K562 (cell line): ENCODE results near the gene NRXN2. TPM values are rescaled to one million over a fixed set of nuclear protein-coding genes. Genes with fewer than 3 reads are reported as not detected.
A peak's percentile ranks its signal among the peaks of the same experiment; 100 is the strongest.

Source experiments
- CBFA2T3 ChIP-seq: fragments of 450-650 bp; IDR thresholded peaks from 2 replicates; pipeline ENCODE4 v1.6.1; 2017
- CCNT2 ChIP-seq: IDR thresholded peaks from 2 replicates; pipeline ENCODE4 v1.6.1; 2011; ENCODE audit warnings: borderline replicate concordance, low read depth, mild to moderate bottlenecking, moderate library complexity, mixed read lengths, low read length; ENCODE audit not compliant: insufficient read length; ENCODE audit errors: extremely low read depth
- CREB3L1 ChIP-seq: fragments of 450-650 bp; IDR thresholded peaks from 2 replicates; pipeline ENCODE4 v1.6.1; 2014; ENCODE audit warnings: low read depth, mild to moderate bottlenecking, moderate library complexity, borderline replicate concordance
- CREB5 ChIP-seq: fragments of 250-450 bp; sonication (Bioruptor Pico); IDR thresholded peaks from 2 replicates; pipeline ENCODE4 v1.5.0; 2020; ENCODE audit warnings: mild to moderate bottlenecking
- FOXJ2 ChIP-seq: fragments of 200-800 bp; sonication (Bioruptor generic); IDR thresholded peaks from 2 replicates; pipeline ENCODE4 v1.6.1; 2016; ENCODE audit warnings: missing genetic modification characterization, missing compliant biosample characterization
- KLF1 ChIP-seq: fragments of 450-650 bp; IDR thresholded peaks from 2 replicates; pipeline ENCODE4 v1.6.1; 2016; ENCODE audit warnings: missing genetic modification characterization, missing compliant biosample characterization
- PML ChIP-seq: IDR thresholded peaks from 2 replicates; pipeline ENCODE4 v1.6.1; 2012; ENCODE audit warnings: low read length, inconsistent platforms
- PRPF4 ChIP-seq: fragments of 200-400 bp; formaldehyde crosslinking; IDR thresholded peaks from one replicate; pipeline ENCODE4 v1.6.1; 2017; ENCODE audit warnings: low read length, low read depth, mild to moderate bottlenecking; ENCODE audit not compliant: insufficient read depth, poor library complexity, severe bottlenecking
- RFX1 ChIP-seq: fragments of 450-650 bp; IDR thresholded peaks from 2 replicates; pipeline ENCODE4 v1.6.1; 2016; ENCODE audit warnings: mild to moderate bottlenecking, moderate library complexity
- SMC3 ChIP-seq: conservative IDR thresholded peaks from 2 replicates; pipeline ENCODE4 v1.6.1; 2011; ENCODE audit warnings: low read depth, low read length, improper control_type of control experiment; ENCODE audit not compliant: insufficient read depth
- ZNF263 ChIP-seq: sonication (generic); formaldehyde crosslinking; IDR thresholded peaks from 2 replicates; pipeline ENCODE4 v1.8.0; 2022; ENCODE audit warnings: mild to moderate bottlenecking, missing genetic modification reagents, borderline replicate concordance
- ZNF639 ChIP-seq, 2 experiments: fragments of 200-800 bp in 1 of 2; sonication (Bioruptor generic) in 1 of 2; sonication (generic) in 1 of 2; formaldehyde crosslinking in 1 of 2; IDR thresholded peaks in 1 of 2; conservative IDR thresholded peaks in 1 of 2; 2 replicates each; pipeline versions ENCODE4 v1.5.0 to v1.6.1; 2016 to 2020; ENCODE audit warnings: missing compliant biosample characterization in 1 of 2, missing genetic modification characterization in 1 of 2, missing genetic modification reagents in 1 of 2
- ZNF77 ChIP-seq: fragments of 250-450 bp; sonication (Bioruptor Pico); IDR thresholded peaks from 2 replicates; pipeline ENCODE4 v1.5.0; 2020
- polyA plus RNA-seq, 8 experiments: library from polyadenylated mRNA; depleted of rRNA in 4 of 8; stranded (reverse) in 5 of 8; unstranded in 3 of 8; fragments of >200 nt; fragmentation: Nextera tagmentation in 2 of 8; fragmentation: Illumina TruSeq in 1 of 8; extraction: Ambion mirVana in 2 of 8; extraction: Trizol in 1 of 8; gene quantifications; 2 replicates each; pipeline versions ENCODE4 v1.2.1 to v1.2.3, GENCODE V29; 2011 to 2014; ENCODE audit warnings: inconsistent platforms in 1 of 8, missing spikeins in 1 of 8
- total RNA-seq, 7 experiments: library from RNA; depleted of rRNA in 6 of 7; stranded (reverse); fragments of >200 nt in 6 of 7; fragmentation: Illumina TruSeq in 2 of 7; extraction: Trizol in 2 of 7; gene quantifications; 2 replicates each; pipeline versions ENCODE4 v1.2.1 to v1.2.3, GENCODE V29; 2011 to 2021; ENCODE audit warnings: low replicate concordance in 1 of 7
- TF ChIP-seq, protein P1 (sequence below): fragments of 200-800 bp; sonication (Bioruptor generic); IDR thresholded peaks from 2 replicates; pipeline ENCODE4 v1.6.1; 2016; ENCODE audit warnings: missing genetic modification characterization, missing compliant biosample characterization
- TF ChIP-seq, protein P2 (sequence below): fragments of 250-450 bp; sonication (Bioruptor Pico); IDR thresholded peaks from 2 replicates; pipeline ENCODE4 v1.6.1; 2021; ENCODE audit warnings: mild to moderate bottlenecking

The NRXN2 gene
- total and polyA plus RNA-seq, 9 of the 15 experiments (the other 6 are each of a cell fraction or from before 2014, with no cell fraction given): 0.07 to 0.47 (median 0.15) TPM; not detected in 4

DNA sequence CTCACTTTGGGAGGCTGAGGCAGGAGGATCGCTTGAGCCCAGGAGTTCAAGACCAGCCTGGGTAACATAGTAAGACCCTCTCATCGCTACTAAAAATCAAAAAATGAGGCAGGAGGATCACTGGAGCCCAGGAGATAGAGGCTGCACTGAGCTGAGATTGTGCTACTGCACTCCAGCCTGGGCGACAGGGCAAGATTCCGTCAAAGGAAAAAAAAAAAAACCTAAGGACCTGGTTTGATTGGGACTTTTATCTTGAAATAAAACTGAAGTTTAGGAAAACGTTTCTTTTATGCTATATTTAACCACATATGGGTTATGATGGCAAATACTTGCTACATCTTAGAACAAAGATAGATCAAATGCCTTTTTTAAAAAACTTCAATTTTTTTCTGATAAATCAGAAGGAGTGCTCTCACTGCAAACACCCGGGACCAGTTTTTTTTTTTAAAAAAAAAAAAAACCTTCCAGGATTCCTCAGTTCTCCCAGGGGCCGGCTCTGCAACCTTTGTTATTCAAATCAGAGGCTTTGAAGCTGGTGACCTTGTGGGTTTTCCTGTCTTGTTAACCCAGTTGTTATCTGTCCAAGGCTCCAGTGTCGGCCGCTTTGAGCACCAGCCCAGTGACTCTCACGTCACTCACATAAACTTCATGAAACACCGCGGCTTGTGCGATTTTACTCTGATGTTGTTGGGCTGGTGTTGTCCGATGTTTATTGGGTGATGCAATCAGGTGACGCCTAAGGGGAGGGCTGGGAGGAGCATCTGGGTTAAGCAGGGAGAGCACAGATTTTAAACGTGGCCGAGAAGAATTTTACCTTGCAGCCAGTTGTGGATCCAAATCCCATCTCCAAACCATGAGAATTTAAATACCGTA is 156.7 kb downstream of the NRXN2 start (continued):
- TF ChIP-seq, protein P1, sequence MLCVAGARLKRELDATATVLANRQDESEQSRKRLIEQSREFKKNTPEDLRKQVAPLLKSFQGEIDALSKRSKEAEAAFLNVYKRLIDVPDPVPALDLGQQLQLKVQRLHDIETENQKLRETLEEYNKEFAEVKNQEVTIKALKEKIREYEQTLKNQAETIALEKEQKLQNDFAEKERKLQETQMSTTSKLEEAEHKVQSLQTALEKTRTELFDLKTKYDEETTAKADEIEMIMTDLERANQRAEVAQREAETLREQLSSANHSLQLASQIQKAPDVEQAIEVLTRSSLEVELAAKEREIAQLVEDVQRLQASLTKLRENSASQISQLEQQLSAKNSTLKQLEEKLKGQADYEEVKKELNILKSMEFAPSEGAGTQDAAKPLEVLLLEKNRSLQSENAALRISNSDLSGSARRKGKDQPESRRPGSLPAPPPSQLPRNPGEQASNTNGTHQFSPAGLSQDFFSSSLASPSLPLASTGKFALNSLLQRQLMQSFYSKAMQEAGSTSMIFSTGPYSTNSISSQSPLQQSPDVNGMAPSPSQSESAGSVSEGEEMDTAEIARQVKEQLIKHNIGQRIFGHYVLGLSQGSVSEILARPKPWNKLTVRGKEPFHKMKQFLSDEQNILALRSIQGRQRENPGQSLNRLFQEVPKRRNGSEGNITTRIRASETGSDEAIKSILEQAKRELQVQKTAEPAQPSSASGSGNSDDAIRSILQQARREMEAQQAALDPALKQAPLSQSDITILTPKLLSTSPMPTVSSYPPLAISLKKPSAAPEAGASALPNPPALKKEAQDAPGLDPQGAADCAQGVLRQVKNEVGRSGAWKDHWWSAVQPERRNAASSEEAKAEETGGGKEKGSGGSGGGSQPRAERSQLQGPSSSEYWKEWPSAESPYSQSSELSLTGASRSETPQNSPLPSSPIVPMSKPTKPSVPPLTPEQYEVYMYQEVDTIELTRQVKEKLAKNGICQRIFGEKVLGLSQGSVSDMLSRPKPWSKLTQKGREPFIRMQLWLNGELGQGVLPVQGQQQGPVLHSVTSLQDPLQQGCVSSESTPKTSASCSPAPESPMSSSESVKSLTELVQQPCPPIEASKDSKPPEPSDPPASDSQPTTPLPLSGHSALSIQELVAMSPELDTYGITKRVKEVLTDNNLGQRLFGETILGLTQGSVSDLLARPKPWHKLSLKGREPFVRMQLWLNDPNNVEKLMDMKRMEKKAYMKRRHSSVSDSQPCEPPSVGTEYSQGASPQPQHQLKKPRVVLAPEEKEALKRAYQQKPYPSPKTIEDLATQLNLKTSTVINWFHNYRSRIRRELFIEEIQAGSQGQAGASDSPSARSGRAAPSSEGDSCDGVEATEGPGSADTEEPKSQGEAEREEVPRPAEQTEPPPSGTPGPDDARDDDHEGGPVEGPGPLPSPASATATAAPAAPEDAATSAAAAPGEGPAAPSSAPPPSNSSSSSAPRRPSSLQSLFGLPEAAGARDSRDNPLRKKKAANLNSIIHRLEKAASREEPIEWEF (CRISPR knock-in tag): no peak
- TF ChIP-seq KLF1: no peak
- TF ChIP-seq ZNF639 (CRISPR knock-in tag; conservative IDR thresholded peaks at IDR 0.05 in 1 of 2, IDR thresholded peaks at IDR 0.05 in 1 of 2): no peak
- TF ChIP-seq PRPF4: no peak
- TF ChIP-seq SMC3: no peak
- no peak for TF ChIP-seq CBFA2T3
- TF ChIP-seq ZNF77 (CRISPR knock-in tag): no peak
- no peak for TF ChIP-seq CREB5
- TF ChIP-seq CCNT2: no peak
- TF ChIP-seq RFX1: no peak
- TF ChIP-seq, protein P2, sequence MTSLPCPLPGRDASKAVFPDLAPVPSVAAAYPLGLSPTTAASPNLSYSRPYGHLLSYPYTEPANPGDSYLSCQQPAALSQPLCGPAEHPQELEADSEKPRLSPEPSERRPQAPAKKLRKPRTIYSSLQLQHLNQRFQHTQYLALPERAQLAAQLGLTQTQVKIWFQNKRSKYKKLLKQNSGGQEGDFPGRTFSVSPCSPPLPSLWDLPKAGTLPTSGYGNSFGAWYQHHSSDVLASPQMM (CRISPR knock-in tag): no peak
- TF ChIP-seq CREB3L1: no peak
- peak; percentile 95 for TF ChIP-seq FOXJ2 (tag)
- TF ChIP-seq ZNF263: no peak
- no peak for TF ChIP-seq PML
